ENCODE data around the gene SLC16A5.

GRCh38 chr17:75059369-75060345 is 28.1 kb upstream of the SLC16A5 start:
- TF ChIP-seq CTCF (IDR thresholded peaks at IDR 0.05) (peak in 1 of 2 donors; percentile 26), POLR2A (IDR thresholded peaks at IDR 0.05) (no peak), POLR2AphosphoS5 (IDR thresholded peaks at IDR 0.05) (no peak)
